Measurements from ENCODE around the gene ADAMTS15. TPM values are rescaled to one million over a fixed set of nuclear protein-coding genes. Genes with fewer than 3 reads are reported as not detected.
A peak's percentile ranks its signal among the peaks of the same experiment; 100 is the strongest.

Gene ADAMTS15
- total and polyA plus RNA-seq, 11 donors = 5.3 to 71.0 (median 16.7) TPM

- no peaks in the 10 kb centered on the region for H3K9me3 ChIP-seq
- intact Hi-C loops (cut with DNase I) = no loop called here
- DNase-seq = peak in 1 of 5 donors; percentile 61
- H3K27me3 ChIP-seq = no peaks in the 10 kb centered on the region
- no peak for ATAC-seq
- peak overlapping the region in 2 of 12 donors; percentile 10 to 11 for H3K27ac ChIP-seq
- peaks cover 0 to 26% (median 14%) of the 10 kb centered on the region in 12 donors for H3K4me1 ChIP-seq
- WGBS, 4 donors = 88 to 95% (median 93%) methylated on average over 26 to 31 of the region's 31 CpGs
- no peak overlapping the region for H3K4me3 ChIP-seq
- peaks cover 0 to 61% (median 52%) of the 10 kb centered on the region in 9 donors for H3K36me3 ChIP-seq
- TF ChIP-seq POLR2A (IDR thresholded peaks at IDR 0.05) = no peak
- TF ChIP-seq CTCF (IDR thresholded peaks at IDR 0.05) = no peak
Observed at GRCh38 chr11:130462101-130462885, 13.8 kb downstream of the ADAMTS15 start.

- ATAC-seq = no peak
- Histone ChIP-seq H3K4me1 (peaks cover 0 to 20% (median 9%) of the 10 kb centered on the region in 12 donors), H3K9me3 (no peaks in the 10 kb centered on the region), H3K27me3 (no peaks in the 10 kb centered on the region), H3K36me3 (peaks cover 0 to 67% (median 54%) of the 10 kb centered on the region in 9 donors), H3K4me3 (no peak overlapping the region), H3K27ac (no peak overlapping the region)
- 93 to 97% (median 95%) methylated on average over 8 of the region's 8 CpGs for WGBS, 4 donors
- intact Hi-C loops (cut with DNase I) = no loop called here
- peak in 1 of 5 donors; percentile 14 for DNase-seq
- TF ChIP-seq CTCF (IDR thresholded peaks at IDR 0.05) (no peak), POLR2A (IDR thresholded peaks at IDR 0.05) (no peak)
Observed at GRCh38 chr11:130462931-130463330, 14.5 kb downstream of the ADAMTS15 start.

- intact Hi-C loops (cut with DNase I) = no loop called here
- Histone ChIP-seq H3K9me3 (no peaks in the 10 kb centered on the region), H3K4me1 (peaks cover 0 to 8% (median 0%) of the 10 kb centered on the region in 12 donors), H3K27me3 (no peaks in the 10 kb centered on the region), H3K36me3 (peaks cover 0 to 74% (median 59%) of the 10 kb centered on the region in 9 donors), H3K4me3 (no peak overlapping the region), H3K27ac (no peak overlapping the region)
- TF ChIP-seq CTCF (IDR thresholded peaks at IDR 0.05) (no peak), POLR2A (IDR thresholded peaks at IDR 0.05) (no peak)
- no peak for DNase-seq
- no peak for ATAC-seq
Observed at GRCh38 chr11:130464291-130464812, 15.9 kb downstream of the ADAMTS15 start.

- H3K27me3 ChIP-seq = no peaks in the 10 kb centered on the region
- peaks cover 0 to 6% (median 0%) of the 10 kb centered on the region in 12 donors for H3K4me1 ChIP-seq
- H3K27ac ChIP-seq = no peak overlapping the region
- intact Hi-C loops (cut with DNase I) = no loop called here
- TF ChIP-seq POLR2A (IDR thresholded peaks at IDR 0.05) (no peak), CTCF (IDR thresholded peaks at IDR 0.05) (no peak)
- WGBS, 4 donors = 94 to 97% (median 97%) methylated on average over 5 of the region's 5 CpGs
- DNase-seq (no peak), ATAC-seq (no peak)
- no peaks in the 10 kb centered on the region for H3K9me3 ChIP-seq
- peaks cover 0 to 82% (median 65%) of the 10 kb centered on the region in 9 donors for H3K36me3 ChIP-seq
- no peak overlapping the region for H3K4me3 ChIP-seq
Observed at GRCh38 chr11:130465263-130465662, 16.8 kb downstream of the ADAMTS15 start.

Measured in heart left ventricle (tissue), 16 donors.